GM21717 (cell line): ENCODE data around the gene DEFB116.
"Not testable (repeated sequence)": the region's sequence is repeated elsewhere in the genome, so short reads cannot be mapped to it uniquely, and the experiment has no call there.

ENCODE experiments used
- ATAC-seq: cut with Tn5 transposase; IDR thresholded peaks from one replicate; pipeline ENCODE4 v1.9.1; 2021; ENCODE audit warnings: mild to moderate bottlenecking, moderate library complexity; ENCODE audit not compliant: unreplicated experiment

DEFB116 gene, protein sequence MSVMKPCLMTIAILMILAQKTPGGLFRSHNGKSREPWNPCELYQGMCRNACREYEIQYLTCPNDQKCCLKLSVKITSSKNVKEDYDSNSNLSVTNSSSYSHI

DNA sequence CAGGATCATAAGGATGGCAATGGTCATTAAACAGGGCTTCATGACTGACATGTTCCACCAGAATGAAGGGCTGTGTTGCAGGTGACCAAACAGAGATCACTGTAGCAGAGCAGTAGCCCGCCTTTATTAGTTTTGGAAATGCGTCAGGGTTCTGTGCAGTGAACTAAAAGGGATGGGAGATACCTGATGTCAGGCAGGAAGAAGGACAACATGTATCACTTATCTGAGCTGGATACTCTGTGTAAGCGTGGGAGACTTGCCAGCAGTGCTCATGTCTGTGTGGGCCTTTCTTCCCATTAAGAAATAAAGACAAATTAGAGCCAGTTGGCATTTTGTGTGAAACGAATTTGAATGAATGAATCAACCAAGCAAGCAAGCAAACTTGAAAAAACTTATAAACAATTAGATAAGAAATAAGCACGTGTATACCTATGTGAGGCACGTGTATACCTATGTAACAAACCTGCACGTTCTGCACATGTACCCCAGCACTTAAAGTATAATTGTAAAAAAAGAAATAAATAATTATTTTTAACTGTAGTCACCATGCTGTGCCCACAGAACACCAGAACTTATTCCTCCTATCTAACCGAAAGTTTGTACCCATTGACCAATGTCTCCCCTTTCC, at the start of gene DEFB116:
DEFB116 (minus strand) TSS at position 51 of the 628 bp plus-strand sequence; CDS start at position 51, 0 bp downstream.
- ATAC-seq = no peak

DNA sequence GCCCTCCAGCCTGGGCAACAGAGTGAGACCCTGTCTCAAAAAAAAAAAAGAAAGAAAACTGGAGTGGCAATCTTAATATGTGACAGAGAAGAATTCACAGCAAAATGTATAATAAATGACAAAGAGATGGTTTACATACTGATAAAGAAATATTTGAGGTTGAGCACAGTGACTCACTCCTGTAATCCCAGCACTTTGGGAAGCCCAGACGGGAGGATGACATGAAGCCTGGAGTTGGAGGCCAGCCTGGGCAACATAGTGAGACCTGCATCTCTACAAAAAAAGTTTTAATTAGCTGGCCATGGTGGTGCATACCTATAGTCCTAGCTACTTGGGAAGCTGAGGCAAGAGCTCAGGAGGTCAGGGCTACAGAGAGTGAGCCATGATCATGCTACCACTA, 47.6 kb upstream of the DEFB116 start:
- ATAC-seq = no peak

DNA sequence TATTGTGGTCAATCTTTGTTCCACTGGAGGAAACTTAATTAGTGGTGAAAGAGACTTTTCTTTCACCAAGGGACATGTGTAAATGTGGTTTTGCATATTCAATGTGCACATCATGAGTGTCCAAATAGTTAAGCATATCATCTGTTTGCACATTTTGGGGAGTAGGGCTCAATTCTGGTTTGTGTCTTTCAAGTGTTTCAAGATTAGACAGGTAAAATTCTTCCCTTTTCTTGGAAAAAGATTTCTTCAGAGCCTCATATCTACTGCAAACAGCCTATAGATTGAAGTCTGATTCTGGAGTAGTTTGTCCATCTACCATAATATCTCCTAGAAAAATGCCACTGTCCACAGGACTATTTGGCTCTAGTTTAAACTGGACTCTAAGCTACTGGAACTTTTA, 33.1 kb upstream of the DEFB116 start:
- ATAC-seq = no peak

DNA sequence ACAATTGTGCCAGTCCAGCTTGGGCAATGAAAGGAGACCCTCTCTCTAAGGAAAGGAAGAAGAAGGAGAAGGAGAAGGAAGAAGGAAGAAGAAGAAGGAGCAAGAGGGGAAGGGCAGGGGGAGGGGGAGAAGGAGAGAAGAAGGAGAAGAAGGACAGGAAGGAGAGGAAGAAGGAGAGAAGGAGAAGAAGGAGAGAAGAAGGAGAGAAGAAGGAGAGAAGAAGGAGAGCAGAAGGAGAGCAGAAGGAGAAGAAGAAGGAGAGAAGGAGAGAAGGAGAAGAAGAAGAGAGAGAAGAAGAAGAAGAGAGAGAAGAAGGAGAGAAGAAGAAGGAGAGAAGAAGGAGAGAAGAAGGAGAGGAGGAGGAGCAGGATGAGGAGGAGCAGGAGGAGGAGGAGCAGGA, 22.5 kb upstream of the DEFB116 start:
- no peak for ATAC-seq

DNA sequence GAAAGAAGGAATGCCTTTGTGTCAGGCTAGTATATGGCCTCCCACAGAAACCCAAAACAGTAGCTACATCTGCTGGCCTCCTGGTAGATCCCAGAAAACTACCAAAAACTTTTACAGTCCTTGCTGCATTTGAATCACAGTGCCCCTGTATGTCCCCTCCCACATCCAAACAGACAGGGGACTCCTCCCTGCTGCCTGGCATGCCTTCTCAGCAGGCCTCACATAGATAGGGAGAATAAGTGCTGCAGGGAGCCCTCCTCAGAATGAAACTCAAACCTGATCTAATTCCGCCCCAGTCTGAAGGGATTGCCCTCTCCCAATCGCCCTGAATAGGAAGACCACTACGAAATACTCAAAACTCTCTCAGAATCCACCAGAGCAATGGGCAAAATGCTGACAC, 14.1 kb upstream of the DEFB116 start:
- ATAC-seq = no peak

DNA sequence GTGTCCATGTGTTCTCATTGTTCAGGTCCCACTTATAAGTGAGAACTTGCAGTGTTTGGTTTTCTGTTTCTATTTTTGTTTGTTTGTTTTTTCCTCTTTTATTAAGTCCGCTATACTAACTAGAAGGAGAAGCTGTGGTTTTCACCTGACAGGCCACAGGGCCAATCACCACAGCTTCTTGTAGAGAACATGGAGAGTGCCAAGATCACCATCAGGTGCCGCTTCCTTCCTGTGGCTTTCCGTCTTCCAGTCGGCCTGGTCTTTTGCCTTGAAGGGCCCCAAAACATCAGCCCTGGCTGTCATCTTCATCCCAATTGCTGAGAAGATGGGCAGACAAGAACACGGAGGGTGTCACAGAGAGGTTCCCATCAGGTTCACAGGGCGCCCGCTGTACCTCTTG, 23.4 kb downstream of the DEFB116 start:
- not testable (repeated sequence) for ATAC-seq

DNA sequence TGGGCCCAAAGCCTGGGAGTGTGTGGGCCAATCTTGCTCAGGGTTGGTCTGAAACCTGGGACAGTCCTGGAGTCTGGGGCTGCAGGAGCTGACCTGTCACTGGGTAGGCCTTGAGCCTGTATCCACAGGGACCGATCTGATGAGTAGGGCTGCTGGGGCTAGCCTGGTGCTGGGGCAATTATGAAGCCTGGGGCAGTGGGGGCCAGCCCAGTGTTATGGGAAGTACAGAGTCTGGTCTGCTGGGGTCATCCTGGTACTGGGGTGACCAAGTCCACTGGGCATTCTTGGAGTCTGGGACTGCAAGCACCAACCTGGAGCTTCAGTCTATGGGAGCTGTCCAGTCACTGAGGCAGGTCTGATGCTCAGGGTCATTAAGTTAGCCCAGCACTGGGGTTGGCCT, 30.2 kb downstream of the DEFB116 start:
- ATAC-seq = no peak

DNA sequence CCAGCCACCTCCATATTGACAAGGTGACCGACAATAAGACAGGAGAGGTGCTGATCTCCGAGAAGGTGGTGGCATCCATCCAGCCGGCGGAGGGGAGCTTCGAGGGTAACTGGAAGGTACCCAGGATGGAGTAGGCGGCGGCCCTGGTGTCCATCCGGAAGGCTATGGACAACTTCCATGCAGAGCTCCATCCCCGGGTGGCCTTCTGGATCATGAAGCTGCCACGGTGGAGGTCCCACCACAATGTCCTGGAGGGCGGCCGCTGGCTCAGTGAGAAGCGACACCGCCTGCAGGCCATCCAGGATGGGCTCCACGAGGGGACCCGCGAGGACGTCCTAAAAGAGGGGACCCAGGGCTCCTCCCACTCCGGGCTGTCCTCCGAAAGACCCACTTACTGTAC, 33.9 kb downstream of the DEFB116 start:
- ATAC-seq = no peak

DNA sequence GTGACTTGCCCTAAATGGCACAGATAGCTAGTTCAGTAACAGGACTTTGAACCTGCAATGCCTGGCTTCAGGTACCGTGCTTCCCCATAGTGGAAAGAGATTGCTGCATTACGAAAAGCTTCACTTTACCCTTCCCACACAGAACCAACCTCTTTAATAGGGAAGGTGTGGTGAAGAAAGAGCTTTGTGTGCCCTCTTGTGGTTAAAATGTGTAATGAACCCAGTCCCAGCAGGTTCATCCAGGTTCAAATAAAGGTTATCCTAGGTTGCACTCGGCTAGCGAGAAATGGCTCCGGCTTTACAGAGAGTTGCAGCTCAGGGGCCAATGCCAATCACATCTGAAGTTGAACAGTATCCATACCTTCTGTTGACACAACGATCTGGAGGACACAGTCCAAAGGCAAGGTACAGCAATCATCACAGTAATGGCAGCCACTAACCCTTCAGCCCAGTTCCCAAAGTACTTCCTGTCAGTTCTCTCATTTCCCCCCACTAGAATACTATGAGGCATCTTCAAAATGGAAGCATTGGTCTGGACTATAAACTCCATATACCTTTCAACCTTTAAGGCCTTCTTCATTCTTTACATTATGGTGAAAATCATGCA, 48.0 kb downstream of the DEFB116 start:
- no peak for ATAC-seq

DNA sequence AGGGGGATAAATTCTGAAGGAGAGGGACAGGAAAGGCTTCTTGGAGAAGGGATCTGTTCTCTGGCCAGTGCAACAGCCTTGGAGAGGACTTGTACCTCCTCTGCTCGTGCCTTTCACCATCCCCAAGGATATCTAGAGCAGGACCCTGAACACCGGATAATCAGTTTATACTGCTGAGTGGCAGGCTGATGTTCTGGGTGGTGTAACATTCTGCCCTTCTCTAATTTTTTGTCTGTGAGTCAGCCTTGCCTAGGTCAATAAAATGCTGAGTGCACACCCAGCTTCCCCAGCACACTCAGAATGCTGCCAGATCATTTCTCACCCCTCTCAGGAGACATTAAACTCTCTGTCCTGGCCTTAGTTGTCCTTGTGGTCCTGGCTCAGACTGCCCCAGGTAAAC, 51.0 kb downstream of the DEFB116 start, which contains the start of gene DEFB115:
DEFB115 (plus strand) TSS at position 301 of the 400 bp plus-strand sequence; CDS start at position 301, 0 bp downstream.
- no peak for ATAC-seq

DNA sequence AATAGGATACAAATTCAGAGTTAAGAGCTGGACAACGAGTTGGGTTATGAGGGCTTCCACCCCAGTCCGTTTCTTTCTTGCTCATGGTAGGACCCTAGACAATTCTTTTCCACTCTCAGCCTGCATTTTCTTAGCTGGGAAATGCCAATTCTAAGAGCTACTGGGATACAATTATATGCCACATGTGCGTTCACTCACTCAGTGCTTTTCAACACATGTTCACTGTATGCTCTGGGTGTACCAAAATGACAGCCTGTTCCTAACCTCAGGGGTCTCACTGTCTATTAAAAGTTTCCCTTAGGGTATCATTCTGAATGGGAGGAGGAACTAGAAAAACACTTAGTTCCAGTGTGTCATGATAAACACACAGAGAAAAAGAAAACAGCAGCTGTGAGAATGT, 51.4 kb downstream of the DEFB116 start:
- no peak for ATAC-seq
